Panc1 (cell line): ENCODE measurements around the gene RPL18. TPM values are rescaled to one million over a fixed set of nuclear protein-coding genes. Genes with fewer than 3 reads are reported as not detected.

Source experiments
- ATAC-seq: fragments of 200-7000 bp; cut with Tn5 transposase; 2 replicates; pipeline ENCODE4 v1.9.1; 2020; ENCODE audit warnings: mild to moderate bottlenecking, moderate library complexity
- BruUV-seq: library from RNA; stranded (reverse); fragments of 400-500 nt; replicated peaks from 2 replicates; lab custom pipeline; 2021; lab: Mats Ljungman, UMichigan
- CTCF ChIA-PET: fragments of 300-600 bp; sonication (Branson Sonifier 250); formaldehyde crosslinking; loops from one replicate; lab custom pipeline; 2022; ENCODE audit warnings: antibody characterized with exemption; lab: Charles Lee
- POLR2A ChIA-PET: fragments of 300-600 bp; sonication (Branson Sonifier 250); formaldehyde crosslinking; loops from one replicate; lab custom pipeline; 2022; ENCODE audit warnings: antibody characterized with exemption; lab: Charles Lee
- DNase-seq: peaks from one replicate; pipeline ENCODE4 v3.0.0-alpha.2; 2010; ENCODE audit warnings: low read depth, low spot score
- H3K27ac ChIP-seq: 2 replicates; pipeline ENCODE4 v1.5.1; 2011; ENCODE audit warnings: mild to moderate bottlenecking, low read length, inconsistent platforms
- H3K27me3 ChIP-seq: fragments of 200-500 bp; sonication (Bioruptor generic); 2 replicates; pipeline ENCODE4 v1.6.0; 2014; ENCODE audit warnings: low read length, inconsistent platforms; ENCODE audit not compliant: control insufficient read depth, insufficient read depth
- H3K36me3 ChIP-seq: fragments of 200-500 bp; sonication (Bioruptor generic); 2 replicates; pipeline ENCODE4 v1.5.1; 2014; ENCODE audit warnings: inconsistent platforms, mild to moderate bottlenecking, low read length, moderate library complexity; ENCODE audit not compliant: control insufficient read depth, insufficient read depth
- H3K4me1 ChIP-seq: 2 replicates; pipeline ENCODE4 v1.5.1; 2011; ENCODE audit warnings: inconsistent platforms, mild to moderate bottlenecking, low read length, moderate library complexity; ENCODE audit not compliant: control insufficient read depth, insufficient read depth
- H3K4me3 ChIP-seq, 2 experiments: 2 replicates each; pipeline ENCODE4 v1.5.1; 2011 to 2012; ENCODE audit warnings: low read depth in 2 of 2, low read length in 2 of 2, mild to moderate bottlenecking in 2 of 2, inconsistent platforms in 1 of 2, moderate library complexity in 1 of 2
- H3K9me3 ChIP-seq: fragments of 200-500 bp; sonication (Bioruptor generic); 2 replicates; pipeline ENCODE4 v1.5.1; 2014; ENCODE audit warnings: low read depth, mild to moderate bottlenecking, inconsistent platforms, low read length, moderate library complexity; ENCODE audit not compliant: control insufficient read depth, insufficient read depth
- CTCF ChIP-seq: fragments of 450-650 bp; IDR thresholded peaks from 2 replicates; pipeline ENCODE4 v1.5.1; 2017; ENCODE audit warnings: mild to moderate bottlenecking
- POLR2AphosphoS5 ChIP-seq: IDR thresholded peaks from 2 replicates; pipeline ENCODE4 v1.6.1; 2012; ENCODE audit warnings: mild to moderate bottlenecking, low read depth, low read length, moderate library complexity
- REST ChIP-seq, 2 experiments: IDR thresholded peaks; 2 replicates each; pipeline ENCODE4 v1.6.1; 2011 to 2012; ENCODE audit warnings: low read depth in 2 of 2, control low read depth in 1 of 2, low read length in 1 of 2, mild to moderate bottlenecking in 1 of 2, moderate library complexity in 1 of 2; ENCODE audit not compliant: insufficient read depth in 1 of 2
- SIN3A ChIP-seq: IDR thresholded peaks from 2 replicates; pipeline ENCODE4 v1.6.1; 2012; ENCODE audit warnings: low read depth, mild to moderate bottlenecking, low read length, moderate library complexity, borderline replicate concordance; ENCODE audit not compliant: insufficient read depth
- TCF7L2 ChIP-seq: IDR thresholded peaks from 2 replicates; pipeline ENCODE4 v1.6.1; 2011; ENCODE audit warnings: mild to moderate bottlenecking, low read depth, low read length, inconsistent platforms
- in situ Hi-C: cut with HindIII; loops from 2 replicates; pipeline ENCODE4 v1.10.0; 2016; ENCODE audit warnings: low sequenced_read_pairs, low pct_unique_long_range_greater_than_20kb
- intact Hi-C: fragments of 100-400 bp; cut with micrococcal nuclease; formaldehyde crosslinking; loops from one replicate; pipeline ENCODE4 v1.10.0; 2022; ENCODE audit not compliant: unreplicated experiment
- total RNA-seq: library from RNA; stranded (reverse); gene quantifications from one replicate; pipeline ENCODE4 v1.2.1, GENCODE V29; 2021; ENCODE audit not compliant: unreplicated experiment

Gene RPL18
- total RNA-seq, 1 experiment from 2014 or later: 670 TPM

GRCh38 chr19:48656840-48657474, 38.0 kb upstream of the RPL18 start:
- no peak for DNase-seq
- Histone ChIP-seq H3K4me1 (no peaks in the 10 kb centered on the region), H3K36me3 (no peaks in the 10 kb centered on the region), H3K4me3 (no peak overlapping the region), H3K9me3 (no peaks in the 10 kb centered on the region), H3K27ac (no peak overlapping the region), H3K27me3 (no peaks in the 10 kb centered on the region)
- TF ChIP-seq POLR2AphosphoS5: no peak
- no peak for TF ChIP-seq CTCF
- TF ChIP-seq TCF7L2: no peak
- no peak for TF ChIP-seq SIN3A
- TF ChIP-seq REST (IDR thresholded peaks at IDR 0.05; ENCODE audit: insufficient read depth in 1 of 2, low read depth in 2 of 2, low read length in 1 of 2): no peak
- POLR2A ChIA-PET: interaction anchor here (0.5 kb wide), 1 partner anchor 688 kb away, joined by 13 read pairs; no protein-coding TSS in a partner anchor
- CTCF ChIA-PET: no interaction called here
- intact Hi-C loops (no loop called here), in situ Hi-C loops (no loop called here)
- no TSS peak for BruUV-seq
- ATAC-seq: no peak

DNA sequence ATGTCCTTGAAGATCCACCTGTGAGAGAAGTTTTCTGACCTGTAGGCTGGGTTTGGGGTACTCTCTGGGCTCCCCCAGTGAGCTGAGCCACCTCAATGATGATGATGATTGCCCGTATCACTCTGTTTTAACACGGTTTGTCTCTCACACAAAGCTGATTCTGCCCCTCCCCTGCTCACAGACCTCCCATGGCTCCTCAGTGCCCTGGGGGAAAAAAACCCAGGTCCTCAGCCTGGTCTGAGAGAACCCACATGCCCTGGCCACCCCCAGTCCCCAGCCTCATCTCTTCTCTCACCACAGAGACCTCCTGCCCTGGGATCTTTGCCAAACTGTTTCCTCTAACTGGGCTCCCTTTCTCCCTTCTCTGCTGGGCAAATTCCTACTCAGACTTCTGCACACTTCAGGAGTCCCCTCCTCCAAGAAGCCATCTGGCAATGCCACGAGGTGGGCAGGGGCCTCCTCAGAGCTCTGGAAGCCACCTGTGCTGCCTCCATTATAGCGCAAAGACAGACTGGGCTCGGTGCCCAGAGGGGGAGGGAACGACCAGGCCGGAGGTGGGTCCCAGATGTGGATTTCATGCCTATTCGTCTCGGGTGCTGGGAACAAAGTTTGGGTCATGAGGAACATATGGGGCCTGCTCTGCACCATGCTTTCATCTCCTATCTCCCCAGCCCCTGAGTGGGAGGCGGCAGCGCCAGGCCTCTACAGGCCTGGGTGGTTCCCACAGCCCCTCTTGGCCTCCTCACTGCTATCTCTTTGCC, 35.5 kb upstream of the RPL18 start:
- no peaks in the 10 kb centered on the region for H3K4me1 ChIP-seq
- H3K9me3 ChIP-seq: no peaks in the 10 kb centered on the region
- no peaks in the 10 kb centered on the region for H3K36me3 ChIP-seq
- no peaks in the 10 kb centered on the region for H3K27me3 ChIP-seq
- TF ChIP-seq CTCF: no peak
- TF ChIP-seq SIN3A: no peak
- TF ChIP-seq REST (IDR thresholded peaks at IDR 0.05; ENCODE audit: insufficient read depth in 1 of 2, low read depth in 2 of 2, low read length in 1 of 2): no peak
- no peak for TF ChIP-seq POLR2AphosphoS5
- no peak for TF ChIP-seq TCF7L2
- intact Hi-C loops (no loop called here), in situ Hi-C loops (no loop called here)
- DNase-seq (no peak), ATAC-seq (no peak)
- no peak overlapping the region for H3K4me3 ChIP-seq
- no peak overlapping the region for H3K27ac ChIP-seq
- BruUV-seq: no TSS peak
- POLR2A ChIA-PET: no interaction called here
- CTCF ChIA-PET: no interaction called here
